H1 (cell line): ENCODE data around the gene GRK3. TPM values are rescaled to one million over a fixed set of nuclear protein-coding genes. Genes with fewer than 3 reads are reported as not detected.
"Not testable (repeated sequence)": the region's sequence is repeated elsewhere in the genome, so short reads cannot be mapped to it uniquely, and the experiment has no call there.

Experiments
- CTCF ChIA-PET: fragments of 300-600 bp; sonication (Branson Sonifier 250); formaldehyde crosslinking; loops from one replicate; lab custom pipeline; 2021; ENCODE audit not compliant: partially characterized antibody; lab: Charles Lee
- POLR2A ChIA-PET: fragments of 300-600 bp; sonication (Branson Sonifier 250); formaldehyde crosslinking; loops from one replicate; lab custom pipeline; 2021; ENCODE audit warnings: inconsistent platforms; ENCODE audit not compliant: partially characterized antibody; lab: Charles Lee
- DNase-seq, 2 experiments: peaks; one replicate each; pipeline versions ENCODE4 v3.0.0 to v3.0.0-alpha.2; 2010 to 2022; ENCODE audit warnings: low spot score in 2 of 2, low read depth in 1 of 2, mixed read lengths in 1 of 2
- FAIRE-seq: peaks from 2 replicates; lab custom pipeline; 2011; peaks lifted over from hg19 to GRCh38; lab: Jason Lieb, UNC
- H2AFZ ChIP-seq: 2 replicates; pipeline ENCODE4 v1.8.1; 2012; ENCODE audit warnings: low read length, inconsistent platforms
- H2AK5ac ChIP-seq: 2 replicates; pipeline ENCODE4 v1.6.1; 2013; ENCODE audit warnings: low read depth, low read length
- H2BK120ac ChIP-seq: replicated peaks from 2 replicates; pipeline ENCODE3; 2013; ENCODE audit warnings: low read depth, low read length, inconsistent platforms
- H2BK12ac ChIP-seq: 2 replicates; pipeline ENCODE4 v1.6.1; 2013; ENCODE audit warnings: low read depth, low read length
- H2BK15ac ChIP-seq: 2 replicates; pipeline ENCODE4 v1.6.1; 2013; ENCODE audit warnings: low read length
- H2BK20ac ChIP-seq: 2 replicates; pipeline ENCODE4 v1.6.1; 2013; ENCODE audit warnings: low read length
- H2BK5ac ChIP-seq: 2 replicates; pipeline ENCODE4 v1.6.1; 2013; ENCODE audit warnings: low read depth, low read length
- H3K14ac ChIP-seq: 2 replicates; pipeline ENCODE4 v1.6.1; 2013; ENCODE audit warnings: inconsistent platforms; ENCODE audit not compliant: insufficient read length
- H3K18ac ChIP-seq: 2 replicates; pipeline ENCODE4 v1.6.1; 2013; ENCODE audit warnings: low read length; ENCODE audit errors: extremely low read depth
- H3K23ac ChIP-seq: 2 replicates; pipeline ENCODE4 v1.6.1; 2013; ENCODE audit warnings: inconsistent platforms; ENCODE audit not compliant: insufficient read length
- H3K23me2 ChIP-seq: 2 replicates; pipeline ENCODE4 v1.6.1; 2013; ENCODE audit warnings: low read depth, low read length
- H3K27ac ChIP-seq: 2 replicates; pipeline ENCODE4 v1.6.1; 2011; ENCODE audit warnings: low read depth, low read length, inconsistent platforms
- H3K27me3 ChIP-seq, 4 experiments: replicated peaks in 1 of 4; 1 replicate in 1 of 4; 2 replicates in 3 of 4; pipeline versions ENCODE4 v1.6.1 to v1.8.1; 2011 to 2013; ENCODE audit warnings: low read length in 3 of 4, mild to moderate bottlenecking in 3 of 4, inconsistent platforms in 2 of 4, mixed read lengths in 2 of 4, moderate library complexity in 1 of 4; ENCODE audit not compliant: control insufficient read depth in 3 of 4, insufficient read depth in 3 of 4; ENCODE audit errors: extremely low read depth in 1 of 4
- H3K36me3 ChIP-seq, 4 experiments: 2 replicates each; pipeline versions ENCODE4 v1.6.1 to v1.8.1; 2011 to 2013; ENCODE audit warnings: mild to moderate bottlenecking in 4 of 4, low read length in 3 of 4, moderate library complexity in 2 of 4, control low read depth in 1 of 4, inconsistent platforms in 1 of 4; ENCODE audit not compliant: insufficient read depth in 4 of 4, control insufficient read depth in 2 of 4
- H3K4ac ChIP-seq: replicated peaks from 2 replicates; pipeline ENCODE3; 2013; ENCODE audit warnings: low read length, low read depth, mixed read lengths, inconsistent platforms; ENCODE audit not compliant: insufficient read length
- H3K4me1 ChIP-seq, 4 experiments: replicated peaks in 1 of 4; 1 replicate in 1 of 4; 2 replicates in 3 of 4; pipeline versions ENCODE4 v1.6.1 to v1.8.1; 2011 to 2013; ENCODE audit warnings: low read length in 3 of 4, inconsistent platforms in 2 of 4, mixed read lengths in 1 of 4; ENCODE audit not compliant: insufficient read depth in 4 of 4, control insufficient read depth in 3 of 4
- H3K4me2 ChIP-seq, 2 experiments: 2 replicates each; pipeline versions ENCODE4 v1.6.1 to v1.8.1; 2011 to 2013; ENCODE audit warnings: low read depth in 2 of 2, low read length in 2 of 2, control low read depth in 1 of 2, inconsistent platforms in 1 of 2, mild to moderate bottlenecking in 1 of 2; ENCODE audit not compliant: insufficient read depth in 1 of 2
- H3K4me3 ChIP-seq, 4 experiments: fragments of 200-600, 300-600 bp in 1 of 4; sonication (generic), shearing (Covaris generic), sonication (Bioruptor Twin) in 1 of 4; 2 replicates each; pipeline versions ENCODE4 v1.5.1 to v1.8.1; 2011 to 2016; ENCODE audit warnings: low read length in 4 of 4, low read depth in 3 of 4, control low read depth in 2 of 4, inconsistent platforms in 2 of 4, mild to moderate bottlenecking in 2 of 4, mixed read lengths in 1 of 4, moderate library complexity in 1 of 4; ENCODE audit not compliant: insufficient read depth in 2 of 4; ENCODE audit errors: extremely low read depth in 1 of 4
- H3K56ac ChIP-seq: replicated peaks from 2 replicates; pipeline ENCODE3; 2013; ENCODE audit warnings: low read depth, mild to moderate bottlenecking, mixed read lengths, low read length, inconsistent platforms; ENCODE audit not compliant: insufficient read length
- H3K79me1 ChIP-seq: 2 replicates; pipeline ENCODE4 v1.6.1; 2013; ENCODE audit warnings: low read depth, low read length, control low read depth
- H3K79me2 ChIP-seq, 2 experiments: 2 replicates each; pipeline versions ENCODE4 v1.6.1 to v1.8.1; 2012 to 2013; ENCODE audit warnings: low read length in 2 of 2, mild to moderate bottlenecking in 2 of 2, inconsistent platforms in 1 of 2; ENCODE audit not compliant: insufficient read depth in 2 of 2, control insufficient read depth in 1 of 2
- H3K9ac ChIP-seq, 4 experiments: replicated peaks in 1 of 4; 1 replicate in 1 of 4; 2 replicates in 3 of 4; pipeline versions ENCODE4 v1.6.1 to v1.8.1; 2011 to 2013; ENCODE audit warnings: low read depth in 3 of 4, low read length in 3 of 4, control low read depth in 2 of 4, mild to moderate bottlenecking in 2 of 4, moderate library complexity in 2 of 4, inconsistent platforms in 1 of 4; ENCODE audit errors: extremely low read depth in 1 of 4
- H3K9me3 ChIP-seq, 2 experiments: 2 replicates each; pipeline versions ENCODE4 v1.6.1 to v1.8.1; 2012 to 2013; ENCODE audit warnings: mild to moderate bottlenecking in 2 of 2, moderate library complexity in 2 of 2, control low read depth in 1 of 2, inconsistent platforms in 1 of 2, low read depth in 1 of 2, low read length in 1 of 2, mixed read lengths in 1 of 2; ENCODE audit not compliant: insufficient read depth in 2 of 2
- H4K20me1 ChIP-seq, 2 experiments: replicated peaks in 1 of 2; 2 replicates each; pipeline versions ENCODE3 to v1.8.1; 2011 to 2013; ENCODE audit warnings: inconsistent platforms in 2 of 2, low read length in 2 of 2, mild to moderate bottlenecking in 1 of 2; ENCODE audit not compliant: insufficient read depth in 2 of 2, control insufficient read depth in 1 of 2
- H4K5ac ChIP-seq: 2 replicates; pipeline ENCODE4 v1.6.1; 2013; ENCODE audit warnings: low read length, low read depth, mixed read lengths, inconsistent platforms; ENCODE audit not compliant: insufficient read length
- H4K8ac ChIP-seq: 2 replicates; pipeline ENCODE4 v1.8.0; 2013; ENCODE audit warnings: mild to moderate bottlenecking, moderate library complexity, low read length, inconsistent platforms; ENCODE audit not compliant: insufficient read depth; ENCODE audit errors: extremely low read depth
- H4K91ac ChIP-seq: replicated peaks from 2 replicates; pipeline ENCODE3; 2013; ENCODE audit warnings: low read length, mixed read lengths, inconsistent platforms; ENCODE audit not compliant: insufficient read length
- WGBS, 2 experiments: shearing (Covaris generic) in 1 of 2; methylation state at CpG; one replicate each; pipeline versions ENCODE4 v1.1.6 to v1.1.7; 2013 to 2015; ENCODE audit warnings: low lambda C conversion rate in 2 of 2, mixed read lengths in 2 of 2, inconsistent platforms in 1 of 2, low coverage in 1 of 2, missing lambda C conversion rate in 1 of 2; ENCODE audit not compliant: insufficient replicate concordance in 2 of 2, insufficient coverage in 1 of 2, insufficient read length in 1 of 2; ENCODE audit errors: extremely low coverage in 1 of 2, missing lambda C conversion rate in 1 of 2; 5-methylcytosine and 5-hydroxymethylcytosine counted together
- polyA plus RNA-seq, 7 experiments: library from polyadenylated mRNA; depleted of rRNA in 3 of 7; stranded (reverse) in 5 of 7; unstranded in 2 of 7; fragments of >200 nt in 5 of 7; fragments of 200-250 nt in 2 of 7; gene quantifications; 1 replicate in 5 of 7; 2 replicates in 1 of 7; 4 replicates in 1 of 7; pipeline versions ENCODE4 v1.2.1 to v1.2.3, GENCODE V29; 2011 to 2013; ENCODE audit warnings: missing spikeins in 2 of 7, mixed read lengths in 2 of 7
- total RNA-seq: library from RNA; stranded (reverse); fragmentation: NEBNext Ultra II Directional; extraction: Animal tissue kit (Norgen Biotek cat#: 25700); gene quantifications from 2 replicates; pipeline ENCODE4 v1.2.1, GENCODE V29; 2021

GRK3 gene
- total and polyA plus RNA-seq, 2 of the 8 experiments (the other 6 are each of a cell fraction or from before 2014, with no cell fraction given), result 7.5 to 35.3 TPM

DNA sequence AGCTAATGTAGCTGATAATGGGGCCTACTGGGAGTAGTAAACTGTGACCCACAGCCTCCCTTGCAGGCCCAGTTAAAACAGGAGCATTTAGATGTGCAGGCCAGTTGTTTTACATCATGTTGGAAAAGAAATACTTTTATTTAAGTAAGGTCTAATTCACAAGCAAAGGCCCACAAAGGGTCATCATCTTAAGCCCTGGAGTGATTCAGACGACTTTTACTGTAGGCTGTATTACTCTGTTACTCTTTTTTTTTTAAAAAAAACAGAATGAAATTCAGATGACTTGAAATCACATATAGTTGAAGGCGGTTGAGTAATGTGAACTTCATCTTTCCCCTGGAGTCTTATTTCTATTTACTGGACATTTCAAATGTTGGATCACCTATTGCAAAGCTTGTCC is 3.6 kb downstream of the GRK3 start:
- H2BK15ac ChIP-seq, H3K27ac ChIP-seq, H3K79me1 ChIP-seq, POLR2A ChIA-PET, H3K4me2 ChIP-seq, H3K4ac ChIP-seq, H3K18ac ChIP-seq, H4K20me1 ChIP-seq, H3K9ac ChIP-seq, H3K14ac ChIP-seq, DNase-seq, H3K4me3 ChIP-seq, H3K56ac ChIP-seq, H2AK5ac ChIP-seq, H4K5ac ChIP-seq, H3K9me3 ChIP-seq, H2BK5ac ChIP-seq, H2BK12ac ChIP-seq, H4K91ac ChIP-seq, H2BK20ac ChIP-seq, H2AFZ ChIP-seq, H2BK120ac ChIP-seq, H3K23ac ChIP-seq, H3K36me3 ChIP-seq, H4K8ac ChIP-seq: not testable (repeated sequence)
- WGBS, 2 experiments, result 77% methylated on average over 2 of the region's 2 CpGs; no CpG with 5 or more reads in 1 of the 2 experiments
- H3K4me1 ChIP-seq, result peaks cover 4 to 17% (median 13%) of the 10 kb centered on the region in 4 experiments; a peak in 6 of 7 replicates
- H3K23me2 ChIP-seq, result peaks cover 13% of the 10 kb centered on the region; the same call in 1 of the 2 replicates
- H3K27me3 ChIP-seq, result peaks cover 0 to 10% (median 3%) of the 10 kb centered on the region in 4 experiments; a peak in 2 of 7 replicates
- FAIRE-seq, result peak; percentile 82
- CTCF ChIA-PET, result interaction anchor here (0.9 to 1.4 kb wide), 5 partner anchors 10 to 195 kb away, joined by 3 read pairs; no protein-coding TSS in a partner anchor
- H3K79me2 ChIP-seq, result peaks cover 6 to 74% of the 10 kb centered on the region in 2 experiments
